ENCODE measurements around the gene RASGRF1. TPM values are rescaled to one million over a fixed set of nuclear protein-coding genes. Genes with fewer than 3 reads are reported as not detected.

Gene RASGRF1
- total and polyA plus RNA-seq, 2 donors (not counting 1 experiment from before 2014, with no cell fraction given) = 0.09 TPM; not detected in 1

DNA sequence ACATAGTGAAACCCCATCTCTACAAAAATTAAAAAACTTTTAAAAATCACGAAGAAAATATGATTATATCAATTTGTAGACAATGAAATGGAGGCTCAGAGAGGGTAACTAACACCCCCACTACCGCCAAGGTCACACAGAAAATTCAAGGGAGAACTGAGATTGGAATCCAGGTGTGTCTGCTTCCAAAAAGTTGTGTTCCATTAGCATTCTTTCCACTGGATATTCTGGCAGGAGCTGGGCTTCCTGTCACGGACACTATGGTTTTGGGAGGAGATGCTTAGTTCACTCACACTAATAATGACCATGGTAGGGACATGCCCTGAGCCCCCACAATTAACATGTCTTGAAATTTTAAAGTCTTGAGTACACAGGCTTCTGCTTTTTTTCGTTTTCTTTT is 174.5 kb downstream of the RASGRF1 start:
- peaks cover 18% of the 10 kb centered on the region for H3K36me3 ChIP-seq (ENCODE audit: control insufficient read depth, insufficient read depth, low read length)
- no peak overlapping the region for H3K9ac ChIP-seq (ENCODE audit: insufficient read depth, low read length)
- no peak overlapping the region for H3K4me3 ChIP-seq (replicated peaks in 1 of 4; ENCODE audit: control extremely low read depth in 1 of 4, insufficient read depth in 1 of 4, low read depth in 3 of 4, low read length in 4 of 4)
- H3K4me2 ChIP-seq (ENCODE audit: extremely low read depth, insufficient read depth, low read length) = no peak overlapping the region
- no peak overlapping the region for H2AFZ ChIP-seq (ENCODE audit: low read length)
- peaks cover 6% of the 10 kb centered on the region for H3K79me2 ChIP-seq (ENCODE audit: control insufficient read depth, insufficient read depth, low read length)
- H3K4me1 ChIP-seq (ENCODE audit: control insufficient read depth, extremely low read depth, insufficient read depth, low read length) = peaks cover 5% of the 10 kb centered on the region
- no peak for DNase-seq (ENCODE audit: low read depth in 2 of 2)
- no peak for TF ChIP-seq EZH2 (IDR thresholded peaks at IDR 0.05; ENCODE audit: low read length, missing control alignments)
- TF ChIP-seq, protein P1, sequence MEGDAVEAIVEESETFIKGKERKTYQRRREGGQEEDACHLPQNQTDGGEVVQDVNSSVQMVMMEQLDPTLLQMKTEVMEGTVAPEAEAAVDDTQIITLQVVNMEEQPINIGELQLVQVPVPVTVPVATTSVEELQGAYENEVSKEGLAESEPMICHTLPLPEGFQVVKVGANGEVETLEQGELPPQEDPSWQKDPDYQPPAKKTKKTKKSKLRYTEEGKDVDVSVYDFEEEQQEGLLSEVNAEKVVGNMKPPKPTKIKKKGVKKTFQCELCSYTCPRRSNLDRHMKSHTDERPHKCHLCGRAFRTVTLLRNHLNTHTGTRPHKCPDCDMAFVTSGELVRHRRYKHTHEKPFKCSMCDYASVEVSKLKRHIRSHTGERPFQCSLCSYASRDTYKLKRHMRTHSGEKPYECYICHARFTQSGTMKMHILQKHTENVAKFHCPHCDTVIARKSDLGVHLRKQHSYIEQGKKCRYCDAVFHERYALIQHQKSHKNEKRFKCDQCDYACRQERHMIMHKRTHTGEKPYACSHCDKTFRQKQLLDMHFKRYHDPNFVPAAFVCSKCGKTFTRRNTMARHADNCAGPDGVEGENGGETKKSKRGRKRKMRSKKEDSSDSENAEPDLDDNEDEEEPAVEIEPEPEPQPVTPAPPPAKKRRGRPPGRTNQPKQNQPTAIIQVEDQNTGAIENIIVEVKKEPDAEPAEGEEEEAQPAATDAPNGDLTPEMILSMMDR (conservative IDR thresholded peaks at IDR 0.05 in 1 of 2, IDR thresholded peaks at IDR 0.05 in 1 of 2; ENCODE audit: low read depth in 1 of 2, low read length in 2 of 2) = no peak
- H3K27ac ChIP-seq (ENCODE audit: insufficient read depth, low read length) = no peak overlapping the region
- no peaks in the 10 kb centered on the region for H3K27me3 ChIP-seq (ENCODE audit: control insufficient read depth, insufficient read depth, low read length)
- no peaks in the 10 kb centered on the region for H3K9me3 ChIP-seq (ENCODE audit: control insufficient read depth, insufficient read depth, low read depth, low read length)
- H4K20me1 ChIP-seq (ENCODE audit: control insufficient read depth, extremely low read depth, insufficient read depth, low read length) = no peaks in the 10 kb centered on the region

DNA sequence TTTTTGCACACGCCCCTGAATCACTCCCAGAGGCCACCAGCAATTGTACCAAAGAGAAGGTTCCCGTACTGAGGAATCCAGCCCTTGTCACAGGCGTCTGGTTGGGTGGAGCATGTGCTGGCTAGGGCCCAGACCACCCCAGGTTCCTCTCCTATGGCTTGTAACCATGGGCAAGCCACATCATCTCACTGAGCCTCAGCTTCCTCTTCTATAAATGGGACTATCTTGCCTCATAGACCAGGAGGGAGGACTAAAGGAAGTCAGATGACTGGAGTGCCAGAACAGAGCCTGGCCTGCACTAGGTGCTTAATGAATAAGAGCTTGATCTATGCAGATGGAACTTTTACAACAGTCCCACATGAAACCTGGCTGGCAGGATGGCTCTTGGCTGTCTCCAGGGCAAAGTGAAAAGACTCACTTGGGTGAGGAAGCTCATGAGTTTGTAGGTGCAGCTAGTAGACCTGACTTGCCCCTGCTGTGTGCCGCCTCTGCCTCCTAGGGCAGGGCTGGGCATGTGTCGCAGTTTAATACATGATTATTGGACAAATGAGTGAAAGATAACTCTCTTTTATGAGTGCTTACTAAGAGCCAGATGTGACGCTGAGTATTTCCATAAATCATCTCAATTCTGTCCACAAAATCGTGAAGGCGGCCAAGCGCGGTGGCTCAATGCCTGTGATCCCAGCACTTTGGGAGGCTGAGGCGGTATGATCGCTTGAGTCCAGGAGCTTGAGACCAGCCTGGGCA is 175.1 kb downstream of the RASGRF1 start:
- no peak overlapping the region for H3K4me2 ChIP-seq (ENCODE audit: extremely low read depth, insufficient read depth, low read length)
- peaks cover 18% of the 10 kb centered on the region for H3K36me3 ChIP-seq (ENCODE audit: control insufficient read depth, insufficient read depth, low read length)
- no peaks in the 10 kb centered on the region for H3K9me3 ChIP-seq (ENCODE audit: control insufficient read depth, insufficient read depth, low read depth, low read length)
- peaks cover 9% of the 10 kb centered on the region for H3K79me2 ChIP-seq (ENCODE audit: control insufficient read depth, insufficient read depth, low read length)
- no peak overlapping the region for H2AFZ ChIP-seq (ENCODE audit: low read length)
- no peak overlapping the region for H3K27ac ChIP-seq (ENCODE audit: insufficient read depth, low read length)
- no peaks in the 10 kb centered on the region for H3K27me3 ChIP-seq (ENCODE audit: control insufficient read depth, insufficient read depth, low read length)
- peak in 1 of 2 donors; percentile 49 for DNase-seq (ENCODE audit: low read depth in 2 of 2)
- H3K9ac ChIP-seq (ENCODE audit: insufficient read depth, low read length) = no peak overlapping the region
- no peak for TF ChIP-seq EZH2 (IDR thresholded peaks at IDR 0.05; ENCODE audit: low read length, missing control alignments)
- TF ChIP-seq, protein P1 (conservative IDR thresholded peaks at IDR 0.05 in 1 of 2, IDR thresholded peaks at IDR 0.05 in 1 of 2; ENCODE audit: low read depth in 1 of 2, low read length in 2 of 2) = no peak
- no peak overlapping the region for H3K4me3 ChIP-seq (replicated peaks in 1 of 4; ENCODE audit: control extremely low read depth in 1 of 4, insufficient read depth in 1 of 4, low read depth in 3 of 4, low read length in 4 of 4)
- peaks cover 5% of the 10 kb centered on the region for H3K4me1 ChIP-seq (ENCODE audit: control insufficient read depth, extremely low read depth, insufficient read depth, low read length)
- no peaks in the 10 kb centered on the region for H4K20me1 ChIP-seq (ENCODE audit: control insufficient read depth, extremely low read depth, insufficient read depth, low read length)

DNA sequence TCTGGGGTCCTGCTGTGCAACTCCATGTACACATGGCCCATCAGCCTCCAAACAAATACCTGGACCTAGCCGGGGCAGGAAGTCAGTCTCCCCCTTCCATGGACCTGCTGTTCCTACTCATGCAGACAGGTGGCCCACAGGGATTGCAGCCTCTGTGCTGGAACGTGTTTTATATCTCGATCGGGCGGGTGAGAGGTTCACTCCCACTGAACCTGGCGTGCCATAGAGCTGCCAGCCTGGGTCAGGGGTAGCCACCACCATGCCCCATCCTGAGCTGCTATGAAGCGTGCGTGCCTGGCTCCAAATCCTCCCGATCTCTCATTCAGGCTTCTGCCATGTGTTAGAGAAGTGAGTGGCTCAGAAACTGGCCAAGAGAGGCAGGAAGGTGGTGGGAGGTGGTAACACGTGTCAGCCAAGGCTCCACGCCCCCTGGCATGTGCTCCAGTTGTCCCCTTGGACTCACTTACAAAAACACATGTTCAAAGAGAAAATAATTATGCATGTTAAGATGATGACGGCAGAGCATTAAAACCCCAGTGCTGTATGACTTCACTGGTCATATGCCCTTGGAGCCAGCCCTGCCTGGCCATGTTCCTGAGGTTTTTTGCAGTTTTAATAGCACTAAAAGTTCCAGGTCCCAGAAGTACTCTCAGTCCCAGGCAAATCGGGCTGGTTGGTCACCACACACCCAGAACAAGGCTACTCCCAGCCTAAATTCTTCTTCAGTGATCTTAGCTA is 176.4 kb downstream of the RASGRF1 start:
- H3K36me3 ChIP-seq (ENCODE audit: control insufficient read depth, insufficient read depth, low read length) = peaks cover 23% of the 10 kb centered on the region

More for the DNA sequence above, 176.4 kb downstream of the RASGRF1 start:
- H3K27ac ChIP-seq (ENCODE audit: insufficient read depth, low read length) = no peak overlapping the region
- TF ChIP-seq, protein P1 (conservative IDR thresholded peaks at IDR 0.05 in 1 of 2, IDR thresholded peaks at IDR 0.05 in 1 of 2; ENCODE audit: low read depth in 1 of 2, low read length in 2 of 2) = peak; percentile 42 to 45
- no peak for TF ChIP-seq EZH2 (IDR thresholded peaks at IDR 0.05; ENCODE audit: low read length, missing control alignments)
- no peak overlapping the region for H3K4me2 ChIP-seq (ENCODE audit: extremely low read depth, insufficient read depth, low read length)
- H3K9me3 ChIP-seq (ENCODE audit: control insufficient read depth, insufficient read depth, low read depth, low read length) = no peaks in the 10 kb centered on the region
- H2AFZ ChIP-seq (ENCODE audit: low read length) = no peak overlapping the region
- peaks cover 8% of the 10 kb centered on the region for H3K4me1 ChIP-seq (ENCODE audit: control insufficient read depth, extremely low read depth, insufficient read depth, low read length)
- DNase-seq (ENCODE audit: low read depth in 2 of 2) = peak; percentile 23 to 39
- no peak overlapping the region for H3K4me3 ChIP-seq (replicated peaks in 1 of 4; ENCODE audit: control extremely low read depth in 1 of 4, insufficient read depth in 1 of 4, low read depth in 3 of 4, low read length in 4 of 4)
- H4K20me1 ChIP-seq (ENCODE audit: control insufficient read depth, extremely low read depth, insufficient read depth, low read length) = no peaks in the 10 kb centered on the region
- H3K79me2 ChIP-seq (ENCODE audit: control insufficient read depth, insufficient read depth, low read length) = peaks cover 15% of the 10 kb centered on the region
- no peaks in the 10 kb centered on the region for H3K27me3 ChIP-seq (ENCODE audit: control insufficient read depth, insufficient read depth, low read length)
- no peak overlapping the region for H3K9ac ChIP-seq (ENCODE audit: insufficient read depth, low read length)
